CD14-positive monocyte (primary cell): ENCODE results near the gene MICAL1. TPM values are rescaled to one million over a fixed set of nuclear protein-coding genes. Genes with fewer than 3 reads are reported as not detected.

Experiments
- DNase-seq, 3 donors: peaks; one replicate each; pipeline ENCODE4 v3.0.0-alpha.2; 2011 to 2022
- H2AFZ ChIP-seq: 2 replicates; pipeline ENCODE4 v1.6.0; 2012; ENCODE audit warnings: mild to moderate bottlenecking, low read depth, low read length, inconsistent platforms; ENCODE audit not compliant: insufficient read depth, poor library complexity, severe bottlenecking
- H3K27ac ChIP-seq, 2 donors: 1 replicate in 1 of 2; 2 replicates in 1 of 2; pipeline ENCODE4 v1.5.1; 2012 to 2013; ENCODE audit warnings: low read length in 2 of 2, control low read depth in 1 of 2, inconsistent platforms in 1 of 2, low read depth in 1 of 2, mild to moderate bottlenecking in 1 of 2
- H3K27me3 ChIP-seq, 2 donors: one replicate each; pipeline versions ENCODE4 v1.6.0 to v1.6.1; 2011 to 2013; ENCODE audit warnings: low read length in 2 of 2; ENCODE audit not compliant: control insufficient read depth in 2 of 2, insufficient read depth in 2 of 2
- H3K36me3 ChIP-seq, 2 donors: replicated peaks in 1 of 2; 1 replicate in 1 of 2; 2 replicates in 1 of 2; pipeline versions ENCODE4 v1.5.1 to v1.6.1; 2012 to 2013; ENCODE audit warnings: low read length in 2 of 2, control low read depth in 1 of 2, inconsistent platforms in 1 of 2, mild to moderate bottlenecking in 1 of 2; ENCODE audit not compliant: insufficient read depth in 2 of 2, control insufficient read depth in 1 of 2
- H3K4me1 ChIP-seq, 2 donors: 1 replicate in 1 of 2; 2 replicates in 1 of 2; pipeline versions ENCODE4 v1.5.1 to v1.6.1; 2012 to 2013; ENCODE audit warnings: low read length in 2 of 2, control low read depth in 1 of 2, inconsistent platforms in 1 of 2, mild to moderate bottlenecking in 1 of 2, moderate library complexity in 1 of 2; ENCODE audit not compliant: insufficient read depth in 2 of 2, control insufficient read depth in 1 of 2
- H3K4me2 ChIP-seq: replicated peaks from 2 replicates; pipeline ENCODE3; 2012; ENCODE audit warnings: low read length, moderate library complexity, mild to moderate bottlenecking; ENCODE audit not compliant: poor library complexity, severe bottlenecking; ENCODE audit errors: extremely low read depth
- H3K4me3 ChIP-seq, 3 experiments: fragments of 200-600 bp in 1 of 3; sonication (generic) in 1 of 3; replicated peaks in 1 of 3; 1 replicate in 2 of 3; 2 replicates in 1 of 3; pipeline ENCODE4 v1.5.1; 2011 to 2013; ENCODE audit warnings: low read length in 3 of 3, mild to moderate bottlenecking in 3 of 3, control low read depth in 2 of 3, low read depth in 2 of 3, inconsistent platforms in 1 of 3, moderate library complexity in 1 of 3
- H3K79me2 ChIP-seq: 2 replicates; pipeline ENCODE4 v1.6.0; 2012; ENCODE audit warnings: mild to moderate bottlenecking, control low read depth, inconsistent platforms, low read length, moderate library complexity; ENCODE audit not compliant: insufficient read depth
- H3K9ac ChIP-seq: 2 replicates; pipeline ENCODE4 v1.6.0; 2017; ENCODE audit warnings: low read length, mild to moderate bottlenecking; ENCODE audit not compliant: insufficient read depth, poor library complexity, severe bottlenecking
- H3K9me3 ChIP-seq, 2 donors: replicated peaks in 1 of 2; 1 replicate in 1 of 2; 2 replicates in 1 of 2; pipeline versions ENCODE4 v1.5.1 to v1.6.1; 2012 to 2013; ENCODE audit warnings: low read length in 2 of 2, control low read depth in 1 of 2; ENCODE audit not compliant: control insufficient read depth in 1 of 2, insufficient read depth in 1 of 2
- H4K20me1 ChIP-seq: 2 replicates; pipeline ENCODE4 v1.6.0; 2012; ENCODE audit warnings: mild to moderate bottlenecking, low read length, control low read depth, moderate library complexity; ENCODE audit not compliant: insufficient read depth
- H3K27ac Mint-ChIP-seq, 7 donors: one replicate each; pipeline ENCODE4 v1.8.0; 2020; ENCODE audit warnings: mild to moderate bottlenecking in 7 of 7, mixed read lengths in 7 of 7, moderate library complexity in 6 of 7, inconsistent platforms in 2 of 7
- H3K27me3 Mint-ChIP-seq, 3 donors: one replicate each; pipeline ENCODE4 v1.8.0; 2021 to 2022; ENCODE audit warnings: low read depth in 3 of 3, mild to moderate bottlenecking in 3 of 3, mixed read lengths in 3 of 3, moderate library complexity in 3 of 3, inconsistent platforms in 1 of 3
- H3K36me3 Mint-ChIP-seq, 2 donors: one replicate each; pipeline ENCODE4 v1.8.0; 2020; ENCODE audit warnings: mixed read lengths in 2 of 2, inconsistent platforms in 1 of 2, mild to moderate bottlenecking in 1 of 2
- H3K4me1 Mint-ChIP-seq: one replicate; pipeline ENCODE4 v1.8.0; 2020; ENCODE audit warnings: mild to moderate bottlenecking, mixed read lengths
- H3K4me3 Mint-ChIP-seq, 2 donors: one replicate each; pipeline ENCODE4 v1.8.0; 2020; ENCODE audit warnings: mild to moderate bottlenecking in 2 of 2, mixed read lengths in 2 of 2, moderate library complexity in 1 of 2
- H3K9me3 Mint-ChIP-seq, 7 donors: one replicate each; pipeline ENCODE4 v1.8.0; 2020 to 2022; ENCODE audit warnings: mixed read lengths in 7 of 7, mild to moderate bottlenecking in 6 of 7, moderate library complexity in 6 of 7, inconsistent platforms in 2 of 7
- CTCF ChIP-seq: fragments of 200-600 bp; IDR thresholded peaks from one replicate; pipeline ENCODE4 v1.8.0; 2022; ENCODE audit warnings: antibody characterized with exemption, mild to moderate bottlenecking
- WGBS: methylation state at CpG from one replicate; pipeline ENCODE4 v1.1.5; 2013; ENCODE audit warnings: missing lambda C conversion rate; ENCODE audit not compliant: insufficient coverage; 5-methylcytosine and 5-hydroxymethylcytosine counted together
- intact Hi-C, 2 donors: fragments of 100-400 bp; cut with micrococcal nuclease; formaldehyde crosslinking; loops; one replicate each; pipeline versions ENCODE4 v1.15.0 to v1.15.1; 2023
- polyA plus RNA-seq, 3 donors: library from polyadenylated mRNA; depleted of rRNA in 1 of 3; unstranded in 2 of 3; stranded (reverse) in 1 of 3; fragments of 300-500 nt in 2 of 3; fragments of >200 nt in 1 of 3; fragmentation: Illumina TruSeq in 2 of 3; gene quantifications; 1 replicate in 2 of 3; 2 replicates in 1 of 3; pipeline ENCODE4 v1.2.3, GENCODE V29; 2012 to 2021

Gene MICAL1
- polyA plus RNA-seq, 3 donors, result 7.5 to 227 (median 13.2) TPM

DNA sequence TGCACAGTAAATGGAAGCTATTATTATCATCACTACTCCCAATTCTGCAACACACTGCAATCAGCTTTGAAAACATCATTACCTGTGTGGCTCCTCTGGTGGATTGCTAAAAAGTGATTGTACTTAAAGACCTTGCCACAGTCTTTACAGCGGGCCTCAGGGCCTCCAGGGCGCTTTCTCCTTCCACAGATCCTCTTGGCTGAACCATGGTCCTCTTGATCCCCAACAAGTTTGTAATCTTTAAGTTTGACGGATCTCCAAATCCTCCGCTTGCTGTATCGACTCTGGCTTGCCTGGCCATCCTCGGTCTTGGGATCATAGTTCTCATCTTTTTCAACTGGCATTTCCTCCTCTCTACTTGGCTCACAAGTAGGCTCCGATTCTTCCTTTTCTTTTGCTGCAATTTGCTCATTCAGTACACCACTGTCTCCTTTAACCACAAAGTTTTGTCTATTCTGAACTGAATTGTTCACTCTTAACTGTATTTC lies 25.5 kb upstream of the MICAL1 start:
- peaks cover 16 to 43% of the 10 kb centered on the region in 2 donors for H3K36me3 ChIP-seq
- H3K79me2 ChIP-seq, result peaks cover 63% of the 10 kb centered on the region

More for the DNA sequence above, 25.5 kb upstream of the MICAL1 start:
- Histone ChIP-seq H3K27me3 (no peaks in the 10 kb centered on the region), H3K4me3 (no peak overlapping the region), H2AFZ (no peak overlapping the region), H4K20me1 (peaks cover 28% of the 10 kb centered on the region), H3K9me3 (no peaks in the 10 kb centered on the region), H3K9ac (no peak overlapping the region), H3K4me2 (no peak overlapping the region), H3K4me1 (peaks cover 35 to 47% of the 10 kb centered on the region in 2 donors), H3K27ac (no peak overlapping the region)
- DNase-seq, result no peak
- intact Hi-C loops, result loop anchor here (5.0 kb wide), 2 partner anchors 39 to 41 kb away; partner anchors contain the start of genes PPIL6 (in 2 of the 2) and SMPD2 (in 2 of the 2)
- peaks cover 0 to 7% (median 4%) of the 10 kb centered on the region in 3 donors for H3K27me3 Mint-ChIP-seq
- peaks cover 51% of the 10 kb centered on the region for H3K4me1 Mint-ChIP-seq
- WGBS, result 98% methylated on average over 7 of the region's 7 CpGs
- no peaks in the 10 kb centered on the region for H3K9me3 Mint-ChIP-seq
- TF ChIP-seq CTCF, result no peak
- peaks cover 42 to 44% of the 10 kb centered on the region in 2 donors for H3K36me3 Mint-ChIP-seq
- H3K4me3 Mint-ChIP-seq, result peak overlapping the region; percentile 2 to 18
- H3K27ac Mint-ChIP-seq, result no peak overlapping the region
